IMR-90 (cell line): Measurements from ENCODE around the gene MNDA. TPM values are rescaled to one million over a fixed set of nuclear protein-coding genes. Genes with fewer than 3 reads are reported as not detected.

Experiments
- ATAC-seq: fragments of 200-7000 bp; cut with Tn5 transposase; 2 replicates; pipeline ENCODE4 v1.9.1; 2020; ENCODE audit warnings: low read depth, mild to moderate bottlenecking, moderate library complexity
- BruUV-seq: library from RNA; stranded (reverse); fragments of 400-500 nt; replicated peaks from 2 replicates; lab custom pipeline; 2021; lab: Mats Ljungman, UMichigan
- CTCF ChIA-PET: fragments of 300-600 bp; formaldehyde crosslinking; extraction: SDS; loops from one replicate; lab custom pipeline; 2021; ENCODE audit warnings: antibody characterized with exemption; lab: Yijun Ruan, JAX
- POLR2A ChIA-PET: fragments of 300-600 bp; sonication (Branson Sonifier 250); formaldehyde crosslinking; loops from one replicate; lab custom pipeline; 2022; ENCODE audit warnings: antibody characterized with exemption; ENCODE audit not compliant: unreplicated experiment; lab: Charles Lee
- DNase-seq: peaks from one replicate; pipeline ENCODE4 v3.0.0; 2013
- H2AFZ ChIP-seq: replicated peaks from 2 replicates; pipeline ENCODE3; 2013; ENCODE audit warnings: low read length, mild to moderate bottlenecking; ENCODE audit not compliant: poor library complexity
- H2AK5ac ChIP-seq: 2 replicates; pipeline ENCODE4 v1.6.1; 2013; ENCODE audit warnings: low read depth, low read length, inconsistent platforms
- H2AK9ac ChIP-seq: replicated peaks from 2 replicates; pipeline ENCODE3; 2013; ENCODE audit warnings: mild to moderate bottlenecking, low read depth, low read length, moderate library complexity; ENCODE audit not compliant: poor library complexity
- H2BK120ac ChIP-seq: 2 replicates; pipeline ENCODE4 v1.6.1; 2013; ENCODE audit warnings: low read depth, low read length, inconsistent platforms
- H2BK15ac ChIP-seq: 3 replicates; pipeline ENCODE4 v1.6.1; 2013; ENCODE audit warnings: low read depth, low read length, inconsistent platforms
- H2BK20ac ChIP-seq: 2 replicates; pipeline ENCODE4 v1.6.1; 2013; ENCODE audit warnings: low read depth, mild to moderate bottlenecking, inconsistent platforms, low read length, moderate library complexity
- H2BK5ac ChIP-seq: 2 replicates; pipeline ENCODE4 v1.6.1; 2013; ENCODE audit warnings: mild to moderate bottlenecking, low read depth, low read length, inconsistent platforms; ENCODE audit not compliant: poor library complexity, severe bottlenecking
- H3K14ac ChIP-seq: replicated peaks from 2 replicates; pipeline ENCODE4 v1.6.1; 2013; ENCODE audit warnings: low read depth, low read length, inconsistent platforms
- H3K18ac ChIP-seq: 2 replicates; pipeline ENCODE4 v1.6.1; 2013; ENCODE audit warnings: low read depth, low read length, control low read depth
- H3K23ac ChIP-seq: 2 replicates; pipeline ENCODE4 v1.6.1; 2013; ENCODE audit warnings: low read depth, low read length, inconsistent platforms
- H3K27ac ChIP-seq: 2 replicates; pipeline ENCODE4 v1.5.1; 2013; ENCODE audit warnings: mild to moderate bottlenecking, control low read depth, low read length; ENCODE audit not compliant: insufficient read depth
- H3K27me3 ChIP-seq: 2 replicates; pipeline ENCODE4 v1.6.1; 2013; ENCODE audit warnings: low read length; ENCODE audit not compliant: control insufficient read depth, insufficient read depth
- H3K36me3 ChIP-seq: 2 replicates; pipeline ENCODE4 v1.6.1; 2013; ENCODE audit warnings: low read length, mixed read lengths; ENCODE audit not compliant: control insufficient read depth, insufficient read depth
- H3K4ac ChIP-seq: 2 replicates; pipeline ENCODE4 v1.6.1; 2013; ENCODE audit warnings: low read depth, low read length, inconsistent platforms
- H3K4me1 ChIP-seq: 2 replicates; pipeline ENCODE4 v1.6.1; 2013; ENCODE audit warnings: low read length, mixed read lengths; ENCODE audit not compliant: control insufficient read depth, insufficient read depth
- H3K4me2 ChIP-seq: 2 replicates; pipeline ENCODE4 v1.6.1; 2013; ENCODE audit warnings: low read depth, mild to moderate bottlenecking, control low read depth, low read length, moderate library complexity
- H3K4me3 ChIP-seq: 2 replicates; pipeline ENCODE4 v1.5.1; 2013; ENCODE audit warnings: low read depth, mild to moderate bottlenecking, control low read depth, low read length, moderate library complexity; ENCODE audit not compliant: insufficient read depth
- H3K56ac ChIP-seq: 2 replicates; pipeline ENCODE4 v1.6.1; 2013; ENCODE audit warnings: low read length, inconsistent platforms; ENCODE audit not compliant: insufficient read depth; ENCODE audit errors: extremely low read depth
- H3K79me1 ChIP-seq, 2 experiments: 2 replicates each; pipeline ENCODE4 v1.6.1; 2013; ENCODE audit warnings: low read length in 2 of 2, inconsistent platforms in 1 of 2, low read depth in 1 of 2
- H3K9ac ChIP-seq: 2 replicates; pipeline ENCODE4 v1.6.1; 2013; ENCODE audit warnings: low read depth, low read length, control low read depth
- H3K9me1 ChIP-seq: 2 replicates; pipeline ENCODE4 v1.6.1; 2013; ENCODE audit warnings: low read length, inconsistent platforms; ENCODE audit not compliant: insufficient read depth
- H3K9me3 ChIP-seq: 2 replicates; pipeline ENCODE4 v1.6.1; 2013; ENCODE audit warnings: low read length; ENCODE audit not compliant: control insufficient read depth, insufficient read depth
- H4K20me1 ChIP-seq: 2 replicates; pipeline ENCODE4 v1.6.1; 2013; ENCODE audit warnings: low read length, inconsistent platforms; ENCODE audit not compliant: insufficient read depth
- H4K5ac ChIP-seq: 2 replicates; pipeline ENCODE4 v1.6.1; 2013; ENCODE audit warnings: mild to moderate bottlenecking, low read depth, low read length, control low read depth
- H4K8ac ChIP-seq, 2 experiments: 2 replicates each; pipeline ENCODE4 v1.6.1; 2013; ENCODE audit warnings: low read depth in 2 of 2, low read length in 2 of 2, control low read depth in 1 of 2, inconsistent platforms in 1 of 2
- H4K91ac ChIP-seq: 2 replicates; pipeline ENCODE4 v1.6.1; 2013; ENCODE audit warnings: low read depth, low read length, inconsistent platforms; ENCODE audit not compliant: insufficient read depth
- BHLHE40 ChIP-seq: fragments of 150-350 bp; IDR thresholded peaks from 2 replicates; pipeline ENCODE4 v1.6.1; 2016; ENCODE audit warnings: mild to moderate bottlenecking, low read depth, low read length
- CEBPB ChIP-seq: IDR thresholded peaks from 2 replicates; pipeline ENCODE4 v1.6.1; 2012; ENCODE audit warnings: low read depth, low read length, improper control_type of control experiment
- ELK1 ChIP-seq: fragments of 150-350 bp; IDR thresholded peaks from 2 replicates; pipeline ENCODE4 v1.6.1; 2016; ENCODE audit warnings: low read depth, mild to moderate bottlenecking, low read length, moderate library complexity, borderline replicate concordance
- MAFK ChIP-seq: IDR thresholded peaks from 2 replicates; pipeline ENCODE4 v1.6.1; 2012; ENCODE audit warnings: low read depth, low read length, improper control_type of control experiment
- POLR2A ChIP-seq: IDR thresholded peaks from 2 replicates; pipeline ENCODE4 v1.6.1; 2012; ENCODE audit warnings: mild to moderate bottlenecking, low read depth, low read length
- RCOR1 ChIP-seq: IDR thresholded peaks from 2 replicates; pipeline ENCODE4 v1.6.1; 2012; ENCODE audit warnings: mild to moderate bottlenecking, low read length, improper control_type of control experiment; ENCODE audit not compliant: insufficient replicate concordance
- RFX5 ChIP-seq: IDR thresholded peaks from 2 replicates; pipeline ENCODE4 v1.8.0; 2012; ENCODE audit warnings: low read depth, mild to moderate bottlenecking, low read length, moderate library complexity
- SMC3 ChIP-seq: fragments of 150-350 bp; IDR thresholded peaks from 2 replicates; pipeline ENCODE4 v1.6.1; 2016; ENCODE audit warnings: low read depth, mild to moderate bottlenecking, antibody characterized with exemption, low read length, moderate library complexity
- USF2 ChIP-seq: fragments of 150-350 bp; IDR thresholded peaks from 2 replicates; pipeline ENCODE4 v1.6.1; 2017; ENCODE audit warnings: mild to moderate bottlenecking, antibody characterized with exemption, low read length, low read depth
- WGBS, 2 experiments: methylation state at CpG; one replicate each; pipeline versions ENCODE4 v1.1.5 to v1.1.7; 2013; ENCODE audit warnings: missing lambda C conversion rate in 2 of 2; ENCODE audit not compliant: insufficient read length in 1 of 2; ENCODE audit errors: extremely low coverage in 2 of 2; 5-methylcytosine and 5-hydroxymethylcytosine counted together
- dilution Hi-C: fragments of 300-500 bp; cut with HindIII; formaldehyde crosslinking; loops from one replicate; pipeline ENCODE4 v1.14.3; 2018; ENCODE audit warnings: low sequenced_read_pairs; ENCODE audit not compliant: unreplicated experiment
- in situ Hi-C: fragments of 300-500 bp; cut with MboI; formaldehyde crosslinking; loops from 3 replicates; pipeline ENCODE4 v1.14.3; 2019; ENCODE audit warnings: low sequenced_read_pairs, inconsistent platforms, mixed read lengths
- intact Hi-C: fragments of 100-400 bp; cut with micrococcal nuclease; formaldehyde crosslinking; loops from 2 replicates; pipeline ENCODE4 v1.10.0; 2022
- polyA plus RNA-seq, 3 experiments: library from polyadenylated mRNA; depleted of rRNA; stranded (reverse); fragments of >200 nt; gene quantifications; 2 replicates each; pipeline ENCODE4 v1.2.3, GENCODE V29; 2012; ENCODE audit warnings: low replicate concordance in 1 of 3
- total RNA-seq: library from RNA; depleted of rRNA; stranded (reverse); fragments of >200 nt; gene quantifications from 2 replicates; pipeline ENCODE4 v1.2.3, GENCODE V29; 2012
- TF ChIP-seq, protein P1 (sequence below): conservative IDR thresholded peaks from 2 replicates; pipeline ENCODE4 v1.5.1; 2012; ENCODE audit warnings: mild to moderate bottlenecking, low read depth, low read length, improper control_type of control experiment

MNDA gene
- total and polyA plus RNA-seq, 2 of the 4 experiments (the other 2 are of a cell fraction) = not detected

- dilution Hi-C loops = no loop called here
- no peak overlapping the region for H2AK5ac ChIP-seq
Measured at GRCh38 chr1:158821723-158822122, 9.4 kb upstream of the MNDA start.

More at GRCh38 chr1:158821723-158822122, 9.4 kb upstream of the MNDA start:
- no peaks in the 10 kb centered on the region for H3K36me3 ChIP-seq
- intact Hi-C loops = no loop called here
- H4K5ac ChIP-seq = no peak overlapping the region
- no peak overlapping the region for H3K27ac ChIP-seq
- DNase-seq (no peak), ATAC-seq (no peak)
- CTCF ChIA-PET = no interaction called here
- H3K4ac ChIP-seq = no peak overlapping the region
- no peak overlapping the region for H4K8ac ChIP-seq
- H3K27me3 ChIP-seq = no peaks in the 10 kb centered on the region
- H4K20me1 ChIP-seq = no peaks in the 10 kb centered on the region
- no peaks in the 10 kb centered on the region for H3K9me3 ChIP-seq
- POLR2A ChIA-PET = no interaction called here
- no peak overlapping the region for H3K4me3 ChIP-seq
- no peak overlapping the region for H2BK120ac ChIP-seq
- no peak overlapping the region for H3K4me2 ChIP-seq
- no TSS peak for BruUV-seq
- no peak overlapping the region for H3K9ac ChIP-seq
- H3K56ac ChIP-seq = no peak overlapping the region
- H2BK20ac ChIP-seq = no peak overlapping the region
- in situ Hi-C loops = no loop called here
- H4K91ac ChIP-seq = no peak overlapping the region
- H2BK15ac ChIP-seq = no peak overlapping the region
- H3K14ac ChIP-seq = no peak overlapping the region
- H3K9me1 ChIP-seq = no peaks in the 10 kb centered on the region
- no peaks in the 10 kb centered on the region for H3K4me1 ChIP-seq
- no peak overlapping the region for H2BK5ac ChIP-seq
- H2AK9ac ChIP-seq = no peak overlapping the region
- no CpG with 5 or more reads among the region's 1 CpG for WGBS, 2 experiments
- no peaks in the 10 kb centered on the region for H3K79me1 ChIP-seq
- H2AFZ ChIP-seq = no peak overlapping the region
- H3K18ac ChIP-seq = no peak overlapping the region
- H3K23ac ChIP-seq = no peak overlapping the region
- no peak for TF ChIP-seq SMC3
- no peak for TF ChIP-seq ELK1
- no peak for TF ChIP-seq POLR2A
- TF ChIP-seq RFX5 = no peak
- TF ChIP-seq, protein P1, sequence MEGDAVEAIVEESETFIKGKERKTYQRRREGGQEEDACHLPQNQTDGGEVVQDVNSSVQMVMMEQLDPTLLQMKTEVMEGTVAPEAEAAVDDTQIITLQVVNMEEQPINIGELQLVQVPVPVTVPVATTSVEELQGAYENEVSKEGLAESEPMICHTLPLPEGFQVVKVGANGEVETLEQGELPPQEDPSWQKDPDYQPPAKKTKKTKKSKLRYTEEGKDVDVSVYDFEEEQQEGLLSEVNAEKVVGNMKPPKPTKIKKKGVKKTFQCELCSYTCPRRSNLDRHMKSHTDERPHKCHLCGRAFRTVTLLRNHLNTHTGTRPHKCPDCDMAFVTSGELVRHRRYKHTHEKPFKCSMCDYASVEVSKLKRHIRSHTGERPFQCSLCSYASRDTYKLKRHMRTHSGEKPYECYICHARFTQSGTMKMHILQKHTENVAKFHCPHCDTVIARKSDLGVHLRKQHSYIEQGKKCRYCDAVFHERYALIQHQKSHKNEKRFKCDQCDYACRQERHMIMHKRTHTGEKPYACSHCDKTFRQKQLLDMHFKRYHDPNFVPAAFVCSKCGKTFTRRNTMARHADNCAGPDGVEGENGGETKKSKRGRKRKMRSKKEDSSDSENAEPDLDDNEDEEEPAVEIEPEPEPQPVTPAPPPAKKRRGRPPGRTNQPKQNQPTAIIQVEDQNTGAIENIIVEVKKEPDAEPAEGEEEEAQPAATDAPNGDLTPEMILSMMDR = no peak
- TF ChIP-seq RCOR1 = no peak
- TF ChIP-seq CEBPB = no peak
- TF ChIP-seq USF2 = no peak
- TF ChIP-seq MAFK = no peak
- TF ChIP-seq BHLHE40 = no peak
